ENCODE results near the gene VASH1.
A peak's percentile ranks its signal among the peaks of the same experiment; 100 is the strongest.

Gene VASH1

GRCh38 chr14:76793324-76793723, 32.1 kb downstream of the VASH1 start:
- DNase-seq, result no peak

DNA sequence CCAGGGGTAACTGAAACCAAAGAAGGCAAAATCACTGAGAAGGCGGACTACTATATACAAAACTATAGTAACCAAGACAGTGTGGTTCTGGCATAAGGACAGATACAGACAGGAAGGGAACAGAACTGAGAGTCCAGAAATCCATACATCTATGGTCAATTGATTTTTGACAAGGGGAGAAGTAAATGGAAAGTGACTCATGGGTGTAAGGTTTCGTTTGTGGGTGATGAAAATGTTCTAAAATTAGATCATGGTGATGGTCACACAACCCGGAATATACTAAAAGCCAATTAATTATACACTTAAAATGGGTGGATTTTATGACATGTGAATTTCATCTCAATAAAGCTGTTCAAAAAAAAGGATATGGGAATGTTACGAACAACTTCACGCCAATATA, 32.7 kb downstream of the VASH1 start:
- DNase-seq, result no peak

GRCh38 chr14:76806446-76806845, 45.2 kb downstream of the VASH1 start:
- DNase-seq, result no peak

GRCh38 chr14:76808011-76808410, 46.7 kb downstream of the VASH1 start:
- no peak for DNase-seq

GRCh38 chr14:76808990-76809389, 47.7 kb downstream of the VASH1 start:
- no peak for DNase-seq

GRCh38 chr14:76810525-76810924, 49.3 kb downstream of the VASH1 start:
- no peak for DNase-seq

- DNase-seq, result no peak
Observed at GRCh38 chr14:76810953-76811400, 49.7 kb downstream of the VASH1 start.

- DNase-seq, result no peak
Observed at GRCh38 chr14:76811561-76811960, 50.3 kb downstream of the VASH1 start.

- DNase-seq, result no peak
Observed at GRCh38 chr14:76812093-76812421, 50.8 kb downstream of the VASH1 start.

- DNase-seq, result peak; percentile 18
Observed at GRCh38 chr14:76812422-76813383, 51.4 kb downstream of the VASH1 start, which contains the start of gene ANGEL1. Gene ANGEL1, minus strand, starts transcription at chr14:76812882. Its CDS starts 55 bp downstream, at chr14:76812827.

GRCh38 chr14:76814726-76815645, 53.7 kb downstream of the VASH1 start:
- DNase-seq, result no peak

GRCh38 chr14:76820700-76821099, 59.4 kb downstream of the VASH1 start:
- no peak for DNase-seq

DNA sequence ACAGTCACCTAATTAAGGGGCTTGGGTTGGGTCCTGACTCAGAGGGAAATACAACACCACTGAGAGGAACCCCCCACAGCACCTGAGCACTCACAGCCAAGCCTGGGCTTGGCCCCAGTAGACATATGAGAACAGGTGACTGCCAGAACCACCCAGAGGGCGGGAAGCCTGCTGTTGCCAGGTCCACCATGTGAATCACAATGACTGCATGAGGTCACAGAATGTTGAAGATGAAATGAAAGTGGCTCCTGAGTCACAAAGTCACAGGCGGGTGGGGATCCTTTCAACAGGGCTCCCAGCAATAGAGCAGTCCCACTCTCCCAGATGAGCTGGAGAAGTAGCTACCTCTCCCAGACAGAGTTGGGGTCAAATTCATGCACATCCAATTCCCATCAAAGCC, 64.9 kb downstream of the VASH1 start, which contains the start of gene LRRC74A:
Gene LRRC74A (plus strand): TSS at position 287 of the 400 bp plus-strand sequence. CDS start 290 bp downstream, outside the sequence.
- no peak for DNase-seq

- DNase-seq, result no peak
Observed at GRCh38 chr14:76827696-76828296, 66.5 kb downstream of the VASH1 start.

GRCh38 chr14:76828339-76829012, 67.2 kb downstream of the VASH1 start:
- DNase-seq, result no peak

DNA sequence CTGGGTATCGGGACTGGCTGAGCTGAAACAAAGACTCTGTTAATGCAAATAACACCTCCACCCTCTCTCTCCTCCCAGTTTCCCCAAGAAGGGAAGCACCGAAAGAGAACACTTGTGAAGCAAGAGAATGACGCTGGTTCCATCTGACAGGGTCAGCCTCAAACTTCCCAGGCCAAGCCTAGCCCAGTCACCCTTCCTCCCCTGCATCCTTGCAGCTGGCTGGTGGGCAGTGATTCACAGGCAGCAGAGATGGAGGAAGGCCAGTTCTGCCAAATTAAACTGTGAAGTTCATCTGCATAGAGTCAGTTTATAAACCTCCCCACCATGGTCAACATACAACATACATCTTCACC, 67.7 kb downstream of the VASH1 start:
- DNase-seq, result no peak

- no peak for DNase-seq
Observed at GRCh38 chr14:76829650-76830421, 68.6 kb downstream of the VASH1 start.

GRCh38 chr14:76830556-76830955, 69.3 kb downstream of the VASH1 start:
- no peak for DNase-seq

- no peak for DNase-seq
Observed at GRCh38 chr14:76832503-76832988, 71.3 kb downstream of the VASH1 start.

All from NCI-H2029 treated with DMSO at 0.1 percent for 48 hours (cell line).